ENCODE data around the gene NAT10. TPM values are rescaled to one million over a fixed set of nuclear protein-coding genes. Genes with fewer than 3 reads are reported as not detected.

Gene NAT10
- total RNA-seq, 1 donor from 2014 or later = 34.4 TPM

- H3K27me3 Mint-ChIP-seq (ENCODE audit: unreplicated experiment) = peaks cover 4% of the 10 kb centered on the region
- H3K4me3 Mint-ChIP-seq (ENCODE audit: unreplicated experiment) = no peak overlapping the region
- H3K9me3 Mint-ChIP-seq (ENCODE audit: unreplicated experiment) = no peaks in the 10 kb centered on the region
- peaks cover 49% of the 10 kb centered on the region for H3K36me3 Mint-ChIP-seq (ENCODE audit: low read depth, unreplicated experiment)
- no peak for TF ChIP-seq CTCF (IDR thresholded peaks at IDR 0.05; ENCODE audit: unreplicated experiment)
- no peak for DNase-seq (ENCODE audit: low spot score)
- H3K27ac Mint-ChIP-seq (ENCODE audit: unreplicated experiment) = no peak overlapping the region
- peaks cover 9% of the 10 kb centered on the region for H3K4me1 Mint-ChIP-seq (ENCODE audit: unreplicated experiment)
Observed at GRCh38 chr11:34134765-34135164, 29.3 kb downstream of the NAT10 start.

GRCh38 chr11:34135439-34135838, 30.0 kb downstream of the NAT10 start:
- Mint-ChIP-seq H3K27me3 (ENCODE audit: unreplicated experiment) (peaks cover 4% of the 10 kb centered on the region), H3K27ac (ENCODE audit: unreplicated experiment) (no peak overlapping the region), H3K9me3 (ENCODE audit: unreplicated experiment) (no peaks in the 10 kb centered on the region), H3K36me3 (ENCODE audit: low read depth, unreplicated experiment) (peaks cover 53% of the 10 kb centered on the region), H3K4me3 (ENCODE audit: unreplicated experiment) (no peak overlapping the region), H3K4me1 (ENCODE audit: unreplicated experiment) (peaks cover 9% of the 10 kb centered on the region)
- DNase-seq (ENCODE audit: low spot score) = no peak
- no peak for TF ChIP-seq CTCF (IDR thresholded peaks at IDR 0.05; ENCODE audit: unreplicated experiment)

- Mint-ChIP-seq H3K27me3 (ENCODE audit: unreplicated experiment) (peaks cover 4% of the 10 kb centered on the region), H3K4me1 (ENCODE audit: unreplicated experiment) (peaks cover 3% of the 10 kb centered on the region), H3K36me3 (ENCODE audit: low read depth, unreplicated experiment) (peaks cover 61% of the 10 kb centered on the region), H3K27ac (ENCODE audit: unreplicated experiment) (no peak overlapping the region), H3K4me3 (ENCODE audit: unreplicated experiment) (no peak overlapping the region), H3K9me3 (ENCODE audit: unreplicated experiment) (no peaks in the 10 kb centered on the region)
- no peak for TF ChIP-seq CTCF (IDR thresholded peaks at IDR 0.05; ENCODE audit: unreplicated experiment)
- DNase-seq (ENCODE audit: low spot score) = no peak
Observed at GRCh38 chr11:34136420-34136819, 31.0 kb downstream of the NAT10 start.

GRCh38 chr11:34139346-34139745, 33.9 kb downstream of the NAT10 start:
- no peaks in the 10 kb centered on the region for H3K9me3 Mint-ChIP-seq (ENCODE audit: unreplicated experiment)
- no peak for DNase-seq (ENCODE audit: low spot score)

GRCh38 chr11:34140149-34140548, 34.7 kb downstream of the NAT10 start:
- Mint-ChIP-seq H3K4me1 (ENCODE audit: unreplicated experiment) (peaks cover 3% of the 10 kb centered on the region), H3K36me3 (ENCODE audit: low read depth, unreplicated experiment) (peaks cover 63% of the 10 kb centered on the region), H3K27ac (ENCODE audit: unreplicated experiment) (no peak overlapping the region), H3K9me3 (ENCODE audit: unreplicated experiment) (no peaks in the 10 kb centered on the region), H3K27me3 (ENCODE audit: unreplicated experiment) (peaks cover 7% of the 10 kb centered on the region), H3K4me3 (ENCODE audit: unreplicated experiment) (no peak overlapping the region)
- no peak for TF ChIP-seq CTCF (IDR thresholded peaks at IDR 0.05; ENCODE audit: unreplicated experiment)
- DNase-seq (ENCODE audit: low spot score) = no peak

More at GRCh38 chr11:34139346-34139745, 33.9 kb downstream of the NAT10 start:
- no peak for TF ChIP-seq CTCF (IDR thresholded peaks at IDR 0.05; ENCODE audit: unreplicated experiment)
- Mint-ChIP-seq H3K27me3 (ENCODE audit: unreplicated experiment) (peaks cover 7% of the 10 kb centered on the region), H3K4me3 (ENCODE audit: unreplicated experiment) (no peak overlapping the region), H3K4me1 (ENCODE audit: unreplicated experiment) (peaks cover 5% of the 10 kb centered on the region), H3K27ac (ENCODE audit: unreplicated experiment) (peak overlapping the region; percentile 30), H3K36me3 (ENCODE audit: low read depth, unreplicated experiment) (peaks cover 63% of the 10 kb centered on the region)
